Measurements from ENCODE around the gene ARHGEF12.

ARHGEF12 gene

GRCh38 chr11:120516461-120517389 is 180.5 kb downstream of the ARHGEF12 start:
- DNase-seq (ENCODE audit: low read depth), result no peak

- peak; percentile 65 for DNase-seq (ENCODE audit: low read depth)
These were observed 181.2 kb downstream of the ARHGEF12 start for GRCh38 chr11:120517390-120517761.

- DNase-seq (ENCODE audit: low read depth), result no peak
These were observed 181.6 kb downstream of the ARHGEF12 start for GRCh38 chr11:120517801-120518291.

GRCh38 chr11:120518356-120518755 is 182.1 kb downstream of the ARHGEF12 start:
- no peak for DNase-seq (ENCODE audit: low read depth)

GRCh38 chr11:120519474-120519873 is 183.3 kb downstream of the ARHGEF12 start:
- DNase-seq (ENCODE audit: low read depth), result no peak

- no peak for DNase-seq (ENCODE audit: low read depth)
These were observed 184.0 kb downstream of the ARHGEF12 start for GRCh38 chr11:120520091-120520822.

- no peak for DNase-seq (ENCODE audit: low read depth)
These were observed 185.0 kb downstream of the ARHGEF12 start for GRCh38 chr11:120521176-120521575.

GRCh38 chr11:120522021-120522420 is 185.8 kb downstream of the ARHGEF12 start:
- no peak for DNase-seq (ENCODE audit: low read depth)

GRCh38 chr11:120522736-120523135 is 186.5 kb downstream of the ARHGEF12 start:
- DNase-seq (ENCODE audit: low read depth), result no peak

GRCh38 chr11:120523196-120523595 is 187.0 kb downstream of the ARHGEF12 start:
- no peak for DNase-seq (ENCODE audit: low read depth)

- DNase-seq (ENCODE audit: low read depth), result no peak
These were observed 188.4 kb downstream of the ARHGEF12 start for GRCh38 chr11:120524536-120525085.

GRCh38 chr11:120525261-120526171 is 189.3 kb downstream of the ARHGEF12 start:
- no peak for DNase-seq (ENCODE audit: low read depth)

- DNase-seq (ENCODE audit: low read depth), result no peak
These were observed 190.0 kb downstream of the ARHGEF12 start for GRCh38 chr11:120526241-120526640.

- peak; percentile 68 for DNase-seq (ENCODE audit: low read depth)
These were observed 191.0 kb downstream of the ARHGEF12 start for GRCh38 chr11:120527111-120527761.

- no peak for DNase-seq (ENCODE audit: low read depth)
These were observed 192.5 kb downstream of the ARHGEF12 start for GRCh38 chr11:120528749-120529148.

- DNase-seq (ENCODE audit: low read depth), result no peak
These were observed 193.0 kb downstream of the ARHGEF12 start for GRCh38 chr11:120529214-120529613.

- no peak for DNase-seq (ENCODE audit: low read depth)
These were observed 193.7 kb downstream of the ARHGEF12 start for GRCh38 chr11:120529911-120530310.

GRCh38 chr11:120532082-120532831 is 196.0 kb downstream of the ARHGEF12 start:
- DNase-seq (ENCODE audit: low read depth), result peak; percentile 77

GRCh38 chr11:120532832-120533196 is 196.6 kb downstream of the ARHGEF12 start:
- no peak for DNase-seq (ENCODE audit: low read depth)

- no peak for DNase-seq (ENCODE audit: low read depth)
These were observed 200.0 kb downstream of the ARHGEF12 start for GRCh38 chr11:120536091-120536796.

Measured in EH (cell line).